Iris pigment epithelial cell (primary cell): ENCODE results near the gene RTL10.

Experiments
- DNase-seq: peaks from one replicate; pipeline ENCODE4 v3.0.0-alpha.2; 2011; ENCODE audit warnings: low read depth

Gene RTL10

GRCh38 chr22:19823191-19823901, 31.3 kb downstream of the RTL10 start:
- no peak for DNase-seq

DNA sequence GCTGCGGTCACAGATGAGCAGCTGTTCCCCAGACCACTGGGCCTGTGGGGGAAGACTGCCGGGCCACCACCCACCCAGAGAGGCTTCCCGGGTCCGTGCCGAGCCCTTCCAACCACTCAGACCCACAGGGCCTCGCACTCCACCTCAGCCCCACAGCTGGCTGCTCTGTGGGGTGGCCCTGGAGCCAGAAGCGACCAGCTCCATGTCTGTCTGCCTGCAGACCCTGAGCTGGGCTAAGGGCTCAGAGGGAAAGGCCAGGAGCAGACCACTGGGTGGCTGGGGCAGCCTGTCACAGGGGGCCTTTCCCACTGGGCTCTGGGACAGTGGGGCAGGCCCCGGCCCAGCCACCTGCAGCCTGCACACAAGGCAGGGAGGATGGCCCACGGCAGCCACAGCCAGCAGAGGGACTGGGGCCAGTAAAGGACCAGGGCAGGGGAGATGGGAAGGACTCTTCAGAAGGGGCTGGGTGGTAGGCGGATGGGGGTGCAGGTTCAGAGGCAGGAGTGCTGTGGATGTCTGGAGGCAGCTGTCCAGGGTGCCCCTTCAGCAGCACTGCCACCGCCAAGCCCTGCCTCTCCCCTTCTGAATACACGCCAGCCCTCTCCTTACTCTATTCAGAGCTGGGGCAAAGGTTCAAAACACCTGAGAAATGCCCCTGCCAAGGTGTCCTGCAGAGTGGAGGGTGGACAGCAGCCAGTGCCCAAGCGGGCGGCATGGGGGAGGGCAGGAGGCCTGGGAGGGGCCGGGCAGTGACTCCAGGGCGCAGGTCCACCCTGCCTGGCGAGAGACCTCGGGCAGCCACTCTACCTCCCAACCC, 32.2 kb downstream of the RTL10 start:
- DNase-seq = no peak

DNA sequence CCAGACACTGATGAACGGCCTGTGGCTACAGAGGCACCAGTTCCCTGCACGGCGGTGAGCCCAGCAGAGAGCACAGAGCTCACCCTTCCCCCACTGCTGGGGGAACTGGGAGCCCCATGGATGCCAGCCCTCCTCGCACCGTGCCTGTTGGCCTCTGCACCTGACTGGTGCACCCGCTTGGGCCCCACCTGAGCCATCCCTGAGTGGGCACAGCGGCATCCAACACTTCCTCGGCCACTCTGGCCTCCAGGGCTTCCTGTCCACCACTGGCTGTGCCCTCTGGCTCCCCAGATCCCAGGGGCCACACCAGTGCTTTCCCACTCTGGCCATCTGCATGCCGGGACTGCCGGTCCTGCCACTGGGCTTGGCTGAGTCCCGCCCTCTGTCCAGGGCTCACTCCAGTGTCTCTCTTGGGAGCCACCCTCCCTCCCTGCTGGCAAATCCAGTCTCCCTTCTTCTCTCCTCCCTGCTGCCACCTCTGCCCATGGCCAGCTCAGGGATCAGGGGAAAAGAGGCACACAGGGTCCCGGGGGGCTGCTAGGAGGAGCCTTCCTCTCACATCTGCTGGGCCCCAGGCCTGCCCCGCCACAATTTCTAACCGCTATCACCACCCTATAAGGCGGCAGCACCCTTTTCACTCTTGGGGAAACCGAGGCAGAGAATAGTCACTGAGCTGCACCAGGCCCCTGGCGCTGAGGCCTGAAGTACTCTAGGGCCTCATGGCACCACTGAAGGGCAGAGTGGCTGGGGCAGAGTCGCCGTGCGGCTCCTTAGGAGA, 33.0 kb downstream of the RTL10 start:
- no peak for DNase-seq

DNA sequence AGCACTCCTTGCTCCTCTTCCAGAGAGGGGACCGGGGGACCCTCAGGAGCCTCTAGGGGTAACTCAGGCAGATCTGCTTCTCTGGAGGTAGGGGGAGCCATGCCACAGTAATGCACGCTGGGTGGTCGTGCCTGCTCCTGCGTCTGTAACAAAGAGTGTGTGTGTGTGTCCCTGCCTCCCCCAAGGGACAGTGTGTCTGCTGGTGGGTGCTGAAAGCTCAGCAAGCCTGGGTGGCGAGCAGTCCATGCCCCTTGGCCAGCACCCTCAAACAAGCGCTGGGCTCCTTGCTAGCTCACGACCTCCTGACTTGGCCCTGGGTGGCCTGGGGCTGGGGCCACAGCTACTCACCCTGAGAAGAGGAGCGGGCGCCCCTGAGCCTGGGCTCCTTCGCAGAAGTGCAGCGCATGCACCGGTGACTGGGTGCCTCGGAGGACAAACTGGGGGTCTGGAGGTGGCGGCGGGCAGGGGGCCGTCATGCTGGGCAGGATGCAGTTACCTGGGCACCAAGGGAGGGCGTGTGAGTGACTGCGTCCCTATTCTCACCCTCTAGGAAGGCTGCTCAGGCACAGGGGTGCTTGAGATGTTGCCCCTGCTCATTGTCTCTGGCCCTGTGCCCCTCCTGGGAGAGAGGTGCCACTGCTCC, 33.7 kb downstream of the RTL10 start:
- no peak for DNase-seq

GRCh38 chr22:19819911-19820879, 34.5 kb downstream of the RTL10 start:
- DNase-seq = no peak

DNA sequence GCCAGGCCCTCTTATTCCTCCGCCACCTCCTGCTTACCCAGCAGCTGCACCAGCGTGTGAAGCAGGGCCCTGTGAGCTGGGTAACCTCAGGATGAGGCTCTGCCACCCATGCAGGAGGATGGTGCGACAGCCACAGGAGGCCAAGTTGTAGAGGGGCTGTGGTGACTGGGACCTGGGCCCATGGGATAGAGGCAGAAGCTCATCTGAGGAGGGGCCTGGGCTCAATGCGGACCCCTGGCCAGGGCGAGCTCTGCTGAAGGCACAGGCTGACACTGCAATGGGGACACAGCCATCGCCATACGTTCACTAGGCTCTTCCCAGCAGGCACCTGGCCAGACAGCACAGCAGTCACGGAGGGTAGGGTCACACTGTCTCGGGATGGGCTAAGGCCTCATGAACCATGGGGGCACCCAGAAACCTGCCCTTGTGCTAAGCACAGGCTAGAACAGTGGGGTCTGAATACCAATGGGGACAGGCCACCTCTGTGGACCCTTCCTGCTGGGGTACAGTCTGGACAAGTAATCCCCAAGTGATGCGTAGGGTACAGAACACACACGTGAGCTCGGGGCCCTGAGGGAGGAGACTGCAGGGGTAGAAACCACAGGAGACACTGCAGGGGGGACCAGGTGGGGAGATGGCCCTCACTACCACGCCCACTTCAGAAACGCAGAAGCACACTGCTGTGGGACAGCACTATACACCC, 35.3 kb downstream of the RTL10 start:
- DNase-seq = no peak

DNA sequence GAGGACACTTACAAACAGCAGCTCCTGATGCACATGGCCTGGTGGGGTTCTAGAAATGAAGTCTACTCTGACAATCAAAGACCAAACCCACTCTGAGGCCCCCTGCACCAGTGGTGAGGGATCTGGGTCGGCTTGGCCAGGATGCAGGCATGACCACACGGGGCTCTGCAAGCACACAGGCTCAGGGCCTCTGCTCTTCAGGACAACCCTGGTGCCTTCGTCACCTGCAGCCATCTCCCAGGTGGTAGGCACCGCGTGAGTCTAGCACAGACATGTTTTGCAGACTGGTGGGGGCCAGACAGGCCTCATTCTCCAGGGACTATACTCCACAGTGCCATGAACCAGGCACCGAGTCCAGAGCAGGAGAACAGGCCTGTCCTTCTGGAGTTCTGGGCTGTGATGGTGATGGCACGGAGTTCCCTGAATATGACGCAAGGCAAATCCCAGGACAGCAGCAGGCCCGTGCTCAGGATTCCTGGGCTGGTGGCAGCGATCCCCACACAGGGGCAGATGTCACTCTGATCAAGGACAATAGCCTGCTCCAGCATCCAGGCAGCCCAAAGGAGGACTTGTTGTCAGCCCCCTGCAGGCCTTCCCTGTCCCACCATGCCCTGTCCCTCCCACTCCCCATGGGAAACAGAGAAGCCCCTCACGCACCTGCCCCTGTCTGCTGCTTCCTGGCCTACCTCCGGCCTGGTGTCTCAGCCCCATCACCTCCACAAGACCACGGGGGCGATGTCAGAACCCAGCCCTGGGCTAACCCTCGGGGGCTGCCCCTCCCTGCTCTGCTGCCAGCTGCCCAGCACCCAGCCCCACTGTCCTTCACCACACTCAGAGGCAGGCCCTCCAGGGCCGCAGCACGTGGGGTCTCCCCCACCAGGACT, 36.1 kb downstream of the RTL10 start:
- no peak for DNase-seq

GRCh38 chr22:19816372-19817119, 38.1 kb downstream of the RTL10 start:
- no peak for DNase-seq

- DNase-seq = no peak
These were observed 38.8 kb downstream of the RTL10 start for GRCh38 chr22:19815823-19816290.

- DNase-seq = no peak
These were observed 39.4 kb downstream of the RTL10 start for GRCh38 chr22:19815093-19815822.

- no peak for DNase-seq
These were observed 40.2 kb downstream of the RTL10 start for GRCh38 chr22:19814428-19814827.

DNA sequence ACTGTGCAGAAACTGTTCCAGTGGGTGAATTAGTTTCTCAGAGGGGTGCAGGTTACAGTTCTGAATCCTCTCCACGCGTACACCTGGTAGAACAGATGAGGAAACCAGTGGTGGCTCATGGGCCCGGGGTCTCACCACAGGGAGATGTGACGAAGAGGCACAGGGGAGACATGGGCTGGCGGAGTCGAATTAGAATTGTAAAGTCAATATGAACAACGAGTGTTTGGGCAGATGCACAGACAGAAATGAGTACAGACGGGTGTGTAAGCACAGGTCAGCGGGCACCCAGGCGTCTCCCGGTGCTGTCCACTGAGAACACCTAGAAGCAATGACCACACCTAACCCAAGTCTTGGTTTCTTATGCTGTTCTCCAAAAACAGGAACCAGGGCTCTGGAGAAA, 41.8 kb downstream of the RTL10 start:
- DNase-seq = no peak

GRCh38 chr22:19811811-19812771, 42.6 kb downstream of the RTL10 start:
- DNase-seq = no peak

DNA sequence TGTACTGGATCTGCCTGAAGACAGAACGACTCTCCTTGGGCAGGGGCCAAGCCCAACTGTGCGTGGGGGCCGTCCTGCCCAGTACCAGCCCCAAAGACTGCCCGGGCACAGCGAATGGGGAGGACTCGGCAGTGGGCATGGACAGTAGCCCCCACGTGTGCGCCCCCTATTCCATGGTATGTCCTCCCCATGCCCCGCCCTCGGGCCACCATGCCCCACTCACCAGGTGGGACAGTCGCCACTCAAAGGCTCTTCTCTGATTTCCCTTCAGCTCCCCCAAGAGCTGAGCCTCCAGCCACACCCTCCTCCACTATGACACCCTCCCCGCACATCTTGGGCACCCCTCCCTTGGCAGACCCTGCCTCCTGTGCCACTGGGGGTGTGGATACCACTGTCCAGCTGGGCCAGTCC, 43.5 kb downstream of the RTL10 start:
- no peak for DNase-seq

DNA sequence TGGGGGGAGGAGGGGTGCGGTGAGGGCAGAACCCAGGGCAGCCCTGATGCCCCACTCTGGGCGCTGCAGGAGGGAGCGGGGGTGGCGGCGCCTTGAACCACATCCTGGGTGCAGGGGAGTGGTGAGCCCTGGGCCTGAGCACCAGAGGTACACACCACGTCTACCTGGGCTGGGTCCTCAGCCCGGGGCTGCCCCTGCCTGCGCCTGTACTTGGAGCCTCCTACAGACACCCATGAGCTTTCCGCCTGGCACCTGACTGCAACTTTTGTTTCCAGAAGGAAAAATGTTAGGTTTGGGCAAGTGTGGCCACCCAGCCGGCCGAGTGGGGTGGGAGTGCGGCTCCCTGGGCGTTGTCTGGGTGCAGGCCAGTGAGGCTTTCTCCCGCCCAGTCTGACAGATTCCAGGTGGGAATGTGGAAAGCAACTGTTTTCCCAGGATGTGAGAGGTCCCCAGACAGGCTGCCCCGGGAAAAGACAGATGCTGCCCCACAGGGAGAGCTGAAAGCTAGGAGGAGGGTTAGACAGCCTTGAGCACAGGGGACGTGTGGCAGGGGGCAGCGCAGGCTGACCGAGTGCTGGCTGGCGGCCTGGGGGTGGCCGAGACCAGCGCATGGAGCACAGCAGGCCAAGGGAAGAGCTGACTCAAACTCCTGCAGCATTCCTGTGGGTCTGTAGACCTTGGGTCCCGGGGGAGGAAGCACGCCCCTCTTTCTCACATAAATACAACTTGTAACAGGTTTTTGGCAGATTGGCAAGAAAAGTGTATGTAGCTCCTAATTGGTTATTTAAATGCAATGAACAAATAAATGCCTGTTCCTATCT, 44.1 kb downstream of the RTL10 start:
- peak; percentile 77 for DNase-seq

GRCh38 chr22:19809741-19810140, 44.9 kb downstream of the RTL10 start:
- no peak for DNase-seq
